Measurements from ENCODE around the gene NCOA1. TPM values are rescaled to one million over a fixed set of nuclear protein-coding genes. Genes with fewer than 3 reads are reported as not detected.
"Not testable (repeated sequence)": the region's sequence is repeated elsewhere in the genome, so short reads cannot be mapped to it uniquely, and the experiment has no call there.

Gene NCOA1
- polyA plus RNA-seq, 1 donor from 2014 or later, result 23.0 TPM

GRCh38 chr2:24532057-24532456, 41.0 kb downstream of the NCOA1 start:
- not testable (repeated sequence) for H3F3A ChIP-seq (ENCODE audit: insufficient read depth, low read length, poor library complexity, severe bottlenecking)

GRCh38 chr2:24533574-24533973, 42.5 kb downstream of the NCOA1 start:
- not testable (repeated sequence) for H3K9me3 ChIP-seq (ENCODE audit: low read length); H2AFZ ChIP-seq (ENCODE audit: low read depth, low read length); H3K9ac ChIP-seq (ENCODE audit: low read length); H3K9me2 ChIP-seq (ENCODE audit: insufficient read depth, low read length); H3K27ac ChIP-seq (ENCODE audit: low read length); H3K4me3 ChIP-seq (ENCODE audit: low read length); H3K27me3 ChIP-seq (ENCODE audit: insufficient read depth, low read depth, low read length); H3K4me2 ChIP-seq (ENCODE audit: low read length); H4K20me1 ChIP-seq (ENCODE audit: insufficient read depth); H3F3A ChIP-seq (ENCODE audit: insufficient read depth, low read length, poor library complexity, severe bottlenecking); H3K36me3 ChIP-seq (ENCODE audit: insufficient read depth, low read length)
- H3K79me2 ChIP-seq (replicated peaks; ENCODE audit: insufficient read depth, low read length), result peaks cover 30% of the 10 kb centered on the region

More at GRCh38 chr2:24532057-24532456, 41.0 kb downstream of the NCOA1 start:
- not testable (repeated sequence) for H3K4me3 ChIP-seq (ENCODE audit: low read length); H3K4me2 ChIP-seq (ENCODE audit: low read length); H3K9me3 ChIP-seq (ENCODE audit: low read length); H3K9ac ChIP-seq (ENCODE audit: low read length); H3K27ac ChIP-seq (ENCODE audit: low read length); H2AFZ ChIP-seq (ENCODE audit: low read depth, low read length); H3K27me3 ChIP-seq (ENCODE audit: insufficient read depth, low read depth, low read length); H3K36me3 ChIP-seq (ENCODE audit: insufficient read depth, low read length); H3K9me2 ChIP-seq (ENCODE audit: insufficient read depth, low read length); H4K20me1 ChIP-seq (ENCODE audit: insufficient read depth)
- peaks cover 44% of the 10 kb centered on the region for H3K79me2 ChIP-seq (replicated peaks; ENCODE audit: insufficient read depth, low read length)

GRCh38 chr2:24538720-24539119, 47.7 kb downstream of the NCOA1 start:
- Histone ChIP-seq H3K4me2 (ENCODE audit: low read length) (no peak overlapping the region), H2AFZ (ENCODE audit: low read depth, low read length) (no peak overlapping the region), H3K9me2 (ENCODE audit: insufficient read depth, low read length) (no peaks in the 10 kb centered on the region), H3K9ac (ENCODE audit: low read length) (no peak overlapping the region), H4K20me1 (ENCODE audit: insufficient read depth) (no peaks in the 10 kb centered on the region), H3K4me3 (ENCODE audit: low read length) (no peak overlapping the region), H3K27ac (ENCODE audit: low read length) (no peak overlapping the region), H3K9me3 (ENCODE audit: low read length) (peaks cover 7% of the 10 kb centered on the region), H3K36me3 (ENCODE audit: insufficient read depth, low read length) (no peaks in the 10 kb centered on the region), H3K27me3 (ENCODE audit: insufficient read depth, low read depth, low read length) (no peaks in the 10 kb centered on the region), H3F3A (ENCODE audit: insufficient read depth, low read length, poor library complexity, severe bottlenecking) (no peaks in the 10 kb centered on the region), H3K79me2 (replicated peaks; ENCODE audit: insufficient read depth, low read length) (peaks cover 16% of the 10 kb centered on the region)
- TF ChIP-seq POLR2AphosphoS5 (IDR thresholded peaks at IDR 0.05) (no peak), REST (IDR thresholded peaks at IDR 0.05; ENCODE audit: borderline replicate concordance) (no peak), SMC3 (conservative IDR thresholded peaks at IDR 0.05; ENCODE audit: poor library complexity) (no peak), MXI1 (conservative IDR thresholded peaks at IDR 0.05; ENCODE audit: poor library complexity, severe bottlenecking) (no peak), TAF1 (IDR thresholded peaks at IDR 0.05; ENCODE audit: low read depth) (no peak), EP300 (conservative IDR thresholded peaks at IDR 0.05; ENCODE audit: poor library complexity, severe bottlenecking) (no peak)

GRCh38 chr2:24539258-24539657, 48.2 kb downstream of the NCOA1 start:
- no peak overlapping the region for H2AFZ ChIP-seq (ENCODE audit: low read depth, low read length)
- no peaks in the 10 kb centered on the region for H3F3A ChIP-seq (ENCODE audit: insufficient read depth, low read length, poor library complexity, severe bottlenecking)
- peaks cover 7% of the 10 kb centered on the region for H3K9me3 ChIP-seq (ENCODE audit: low read length)
- H4K20me1 ChIP-seq (ENCODE audit: insufficient read depth), result no peaks in the 10 kb centered on the region
- H3K79me2 ChIP-seq (replicated peaks; ENCODE audit: insufficient read depth, low read length), result peaks cover 16% of the 10 kb centered on the region
- no peak overlapping the region for H3K9ac ChIP-seq (ENCODE audit: low read length)
- no peak overlapping the region for H3K27ac ChIP-seq (ENCODE audit: low read length)
- no peaks in the 10 kb centered on the region for H3K27me3 ChIP-seq (ENCODE audit: insufficient read depth, low read depth, low read length)
- H3K9me2 ChIP-seq (ENCODE audit: insufficient read depth, low read length), result no peaks in the 10 kb centered on the region
- H3K4me2 ChIP-seq (ENCODE audit: low read length), result no peak overlapping the region
- no peaks in the 10 kb centered on the region for H3K36me3 ChIP-seq (ENCODE audit: insufficient read depth, low read length)
- no peak for TF ChIP-seq EP300 (conservative IDR thresholded peaks at IDR 0.05; ENCODE audit: poor library complexity, severe bottlenecking)
- TF ChIP-seq REST (IDR thresholded peaks at IDR 0.05; ENCODE audit: borderline replicate concordance), result no peak
- no peak for TF ChIP-seq EZH2 (IDR thresholded peaks at IDR 0.05; ENCODE audit: borderline replicate concordance, insufficient read depth, low read length, poor library complexity, severe bottlenecking)
- no peak for TF ChIP-seq CTCF (IDR thresholded peaks at IDR 0.05; ENCODE audit: poor library complexity, severe bottlenecking)
- TF ChIP-seq SMC3 (conservative IDR thresholded peaks at IDR 0.05; ENCODE audit: poor library complexity), result no peak
- no peak for TF ChIP-seq RAD21 (conservative IDR thresholded peaks at IDR 0.05)
- no peak for TF ChIP-seq TAF1 (IDR thresholded peaks at IDR 0.05; ENCODE audit: low read depth)
- TF ChIP-seq MXI1 (conservative IDR thresholded peaks at IDR 0.05; ENCODE audit: poor library complexity, severe bottlenecking), result no peak
- TF ChIP-seq POLR2AphosphoS5 (IDR thresholded peaks at IDR 0.05), result no peak
- H3K4me3 ChIP-seq (ENCODE audit: low read length), result no peak overlapping the region
